HG02571 (cell line): Measurements from ENCODE around the gene FRS2.

ENCODE experiments used
- ATAC-seq: cut with Tn5 transposase; IDR thresholded peaks from one replicate; pipeline ENCODE4 v1.9.1; 2021; ENCODE audit warnings: mild to moderate bottlenecking, moderate library complexity; ENCODE audit not compliant: unreplicated experiment

The FRS2 gene

DNA sequence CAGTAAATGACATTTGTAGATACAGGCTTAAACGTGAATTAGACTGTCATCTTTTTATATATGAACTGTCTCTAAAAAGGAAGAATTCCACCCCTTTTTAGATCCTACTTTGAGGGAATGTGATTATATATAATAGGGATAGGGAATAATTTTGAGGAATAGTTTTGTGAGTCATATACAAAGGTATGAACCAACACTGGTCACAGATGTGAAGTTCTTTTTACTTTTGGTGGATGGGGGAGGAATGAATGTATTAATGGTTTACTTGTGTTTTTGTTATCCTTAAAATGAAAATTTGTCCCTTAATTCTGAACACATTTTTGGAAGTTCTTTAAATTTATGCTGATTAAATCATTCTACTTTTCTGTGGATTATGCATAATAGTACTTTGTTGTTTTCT is 30.4 kb downstream of the FRS2 start:
- no peak for ATAC-seq

- no peak for ATAC-seq
Observed at GRCh38 chr12:69501154-69501895, 31.1 kb downstream of the FRS2 start.

DNA sequence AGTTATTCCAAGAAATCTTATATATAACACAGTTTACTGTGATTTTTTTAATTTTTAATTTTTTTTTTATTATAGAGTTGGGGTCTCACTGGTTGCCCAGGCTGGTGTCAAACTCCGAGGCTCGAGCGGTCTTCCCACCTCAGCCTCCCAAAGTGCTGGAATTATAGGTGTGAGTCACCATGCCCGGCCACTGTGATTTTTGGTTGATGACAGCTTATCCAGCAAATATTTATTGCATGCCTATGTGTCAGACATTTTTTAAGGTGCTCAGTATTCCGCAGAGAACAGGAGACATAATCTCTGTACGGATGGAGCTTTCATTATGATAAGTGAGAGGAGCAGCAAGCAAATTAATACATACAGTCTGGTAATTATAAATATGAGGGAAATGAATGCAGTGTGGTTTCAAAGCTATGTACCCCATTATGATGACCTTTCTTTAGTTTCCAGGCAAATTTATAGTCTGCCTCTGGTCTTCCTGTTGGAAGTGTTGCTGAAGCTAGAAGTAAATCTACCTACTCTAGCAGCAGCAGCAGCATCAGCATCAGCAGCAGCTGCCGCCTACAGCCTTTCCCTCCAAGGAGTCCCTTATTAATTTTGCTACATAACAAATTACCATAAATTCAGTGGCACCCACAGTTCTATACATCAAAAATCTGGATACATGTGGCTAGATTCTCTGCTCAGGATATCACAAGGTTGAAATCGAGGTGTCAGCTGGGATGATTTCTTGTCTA is 32.3 kb downstream of the FRS2 start:
- no peak for ATAC-seq

- no peak for ATAC-seq
Observed at GRCh38 chr12:69508091-69508490, 37.9 kb downstream of the FRS2 start.

GRCh38 chr12:69508621-69509020 is 38.4 kb downstream of the FRS2 start:
- no peak for ATAC-seq

DNA sequence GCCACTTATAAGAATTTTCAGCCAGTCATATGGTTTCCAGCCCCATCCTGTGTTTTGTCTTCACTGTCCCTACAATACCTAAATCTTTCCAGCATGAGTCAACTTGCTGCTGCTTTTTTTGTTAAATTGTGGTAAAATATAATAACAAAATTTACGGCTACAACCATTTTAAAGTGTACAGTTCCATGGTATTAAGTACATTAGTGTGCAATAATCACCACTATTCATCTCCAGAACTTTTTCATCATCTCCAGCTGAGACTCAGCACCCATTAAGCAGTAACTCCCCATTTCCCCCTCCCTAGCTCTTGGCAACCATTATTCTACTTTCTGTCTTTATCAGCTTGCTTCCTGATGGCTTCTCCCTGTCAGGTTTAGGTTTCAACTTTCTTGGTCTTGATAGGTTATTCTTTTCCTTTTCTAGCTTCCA is 39.1 kb downstream of the FRS2 start:
- ATAC-seq, result no peak

- no peak for ATAC-seq
Observed at GRCh38 chr12:69509904-69510827, 40.0 kb downstream of the FRS2 start.

- no peak for ATAC-seq
Observed at GRCh38 chr12:69511016-69511415, 40.8 kb downstream of the FRS2 start.

DNA sequence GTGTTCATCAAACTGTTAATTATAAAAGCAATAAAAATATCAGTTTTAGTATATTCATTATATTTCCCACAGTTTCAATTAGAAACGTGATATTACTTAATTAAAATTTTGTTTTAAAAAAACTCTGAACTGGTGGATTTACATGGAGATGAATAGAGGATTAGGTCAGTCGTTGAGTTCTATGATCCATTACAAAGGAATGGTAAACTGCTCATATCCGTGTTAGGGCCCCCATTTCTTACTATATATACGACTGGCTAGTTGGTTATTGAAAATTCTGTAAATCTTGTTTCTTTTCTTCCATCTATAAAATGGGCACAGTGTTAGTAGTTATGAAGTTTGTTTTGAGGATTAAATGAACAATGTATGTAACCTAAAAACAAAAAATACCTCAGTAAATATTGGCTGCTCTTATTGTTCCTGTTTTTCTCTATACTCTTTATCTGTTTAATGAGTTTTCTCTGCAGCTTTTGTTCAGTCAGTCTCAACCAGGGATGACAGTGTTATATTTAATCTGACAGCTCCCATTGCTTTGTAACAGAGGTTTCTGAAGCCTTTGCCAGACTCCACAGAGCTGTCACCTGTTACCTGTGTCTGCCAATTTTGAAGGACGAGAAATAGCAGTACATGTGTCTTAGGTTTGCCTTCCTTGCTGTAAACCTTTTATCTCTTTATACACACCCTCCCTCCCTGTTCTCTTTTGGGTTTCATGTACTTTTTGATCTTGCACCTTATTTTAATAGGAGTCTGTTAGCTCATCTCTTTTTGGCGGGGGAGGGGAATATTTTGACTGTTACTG is 41.5 kb downstream of the FRS2 start:
- no peak for ATAC-seq

- no peak for ATAC-seq
Observed at GRCh38 chr12:69512820-69513219, 42.6 kb downstream of the FRS2 start.

- ATAC-seq, result no peak
Observed at GRCh38 chr12:69513297-69513696, 43.1 kb downstream of the FRS2 start.

GRCh38 chr12:69514111-69514510 is 43.9 kb downstream of the FRS2 start:
- ATAC-seq, result no peak

DNA sequence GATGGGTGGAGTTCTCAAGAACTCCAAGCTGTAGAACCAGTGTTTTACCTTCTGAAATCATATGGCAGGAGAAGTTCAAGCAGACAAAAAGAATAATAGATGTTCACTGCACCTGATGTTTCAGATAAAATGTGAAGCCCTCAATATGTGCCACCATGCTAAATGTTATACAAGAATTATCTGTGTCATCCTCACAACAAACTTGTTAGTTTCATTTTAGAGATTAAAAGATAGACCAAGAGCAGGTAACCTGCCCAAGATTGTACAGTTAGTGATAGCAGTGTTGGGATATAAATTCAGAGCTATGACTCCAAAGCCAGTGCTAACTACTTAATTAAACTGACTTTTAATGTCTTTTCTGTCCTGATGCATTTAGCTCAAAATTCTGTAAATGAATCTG is 44.7 kb downstream of the FRS2 start:
- no peak for ATAC-seq

DNA sequence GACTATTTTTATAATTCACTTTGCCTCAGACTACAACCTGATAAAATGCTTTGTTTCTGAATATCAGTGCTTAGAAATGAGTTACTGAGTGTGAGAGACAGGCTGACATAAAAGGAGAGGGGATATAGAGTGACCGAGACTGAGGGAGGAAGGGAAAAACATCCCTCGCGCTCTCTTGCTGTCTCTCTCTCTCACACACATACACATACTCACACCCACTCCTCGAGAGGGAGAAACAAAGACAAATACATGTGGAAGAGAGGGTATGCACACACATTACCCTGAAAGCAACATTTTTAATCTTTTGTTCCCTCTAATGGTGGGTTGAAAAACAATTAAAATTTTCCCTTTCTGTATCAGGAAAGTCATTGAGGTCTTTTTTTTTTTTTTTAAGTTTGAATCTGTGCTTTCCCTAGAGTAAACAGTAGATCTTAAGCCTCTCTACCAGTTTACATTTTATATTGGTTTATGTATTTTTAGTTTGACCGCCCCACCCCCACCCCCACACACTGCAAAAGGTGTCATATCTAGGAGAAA is 45.3 kb downstream of the FRS2 start:
- no peak for ATAC-seq

GRCh38 chr12:69516950-69517349 is 46.8 kb downstream of the FRS2 start:
- no peak for ATAC-seq

- ATAC-seq, result no peak
Observed at GRCh38 chr12:69517406-69517805, 47.2 kb downstream of the FRS2 start.

DNA sequence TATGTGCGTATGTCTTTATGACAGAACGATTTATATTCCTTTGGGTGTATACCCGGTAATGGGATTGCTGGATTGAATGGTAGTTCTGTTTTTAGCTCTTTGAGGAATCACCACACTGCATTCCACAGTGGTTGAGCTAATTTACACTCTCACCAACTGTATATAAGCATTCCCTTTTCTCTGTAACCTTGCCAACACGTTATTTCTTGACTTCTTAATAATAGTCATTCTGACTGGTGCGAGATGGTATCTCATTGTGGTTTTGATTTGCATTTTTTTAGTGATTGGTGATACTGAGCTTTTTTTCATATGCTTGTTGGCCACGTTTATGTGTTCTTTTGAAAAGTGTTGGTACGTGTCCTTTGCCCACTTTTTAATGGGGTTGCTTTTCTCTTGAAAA is 49.7 kb downstream of the FRS2 start:
- no peak for ATAC-seq

DNA sequence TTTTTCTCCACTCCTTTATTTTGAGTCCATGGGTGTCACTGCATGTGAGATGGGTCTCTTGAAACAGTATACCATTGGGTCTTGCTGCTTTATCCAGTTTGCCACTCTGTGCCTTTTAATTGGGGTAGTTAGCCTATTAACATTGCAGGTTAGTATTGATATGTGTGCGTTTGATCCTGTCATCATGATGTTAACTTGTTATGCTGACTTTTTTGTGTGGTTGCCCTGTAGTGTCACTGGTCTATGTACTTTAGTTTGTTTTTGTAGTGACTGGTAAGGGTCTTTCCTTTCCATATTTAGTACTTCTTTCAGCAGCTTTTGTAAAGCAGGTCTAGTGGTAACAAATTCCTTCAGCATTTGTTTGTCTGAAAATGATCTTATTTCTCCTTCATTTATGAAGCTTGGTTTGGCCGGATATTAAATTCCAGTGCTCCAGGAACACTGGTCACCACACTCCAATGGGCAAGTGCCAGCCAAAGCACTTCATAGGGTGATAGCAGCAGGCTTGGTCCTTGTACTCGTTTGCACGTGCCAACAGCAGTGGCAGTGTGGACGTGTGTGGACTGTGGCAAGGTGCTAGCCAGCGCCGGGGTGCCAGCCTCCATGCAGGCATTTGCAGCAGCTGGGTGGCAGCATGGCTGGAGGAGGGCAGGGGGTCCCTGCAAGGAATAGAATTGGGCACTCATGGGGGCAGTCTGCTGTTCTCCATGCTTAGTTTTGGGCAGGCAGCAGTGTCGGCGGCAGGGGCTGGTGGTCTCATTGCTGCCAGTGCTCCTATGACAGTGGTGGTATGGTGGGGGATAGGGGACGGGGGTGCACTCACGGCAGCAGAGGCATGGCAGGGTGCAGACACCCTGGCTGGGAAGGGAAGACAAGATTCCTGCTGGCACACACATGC is 53.5 kb downstream of the FRS2 start:
- ATAC-seq, result no peak

GRCh38 chr12:69524331-69524630 is 54.1 kb downstream of the FRS2 start:
- no peak for ATAC-seq
